NCI-H345 (cell line): ENCODE results near the gene ABCC3.

Experiments
- DNase-seq: peaks from one replicate; lab custom pipeline; 2025; lab: John Stamatoyannopoulos, UW

ABCC3 gene

DNA sequence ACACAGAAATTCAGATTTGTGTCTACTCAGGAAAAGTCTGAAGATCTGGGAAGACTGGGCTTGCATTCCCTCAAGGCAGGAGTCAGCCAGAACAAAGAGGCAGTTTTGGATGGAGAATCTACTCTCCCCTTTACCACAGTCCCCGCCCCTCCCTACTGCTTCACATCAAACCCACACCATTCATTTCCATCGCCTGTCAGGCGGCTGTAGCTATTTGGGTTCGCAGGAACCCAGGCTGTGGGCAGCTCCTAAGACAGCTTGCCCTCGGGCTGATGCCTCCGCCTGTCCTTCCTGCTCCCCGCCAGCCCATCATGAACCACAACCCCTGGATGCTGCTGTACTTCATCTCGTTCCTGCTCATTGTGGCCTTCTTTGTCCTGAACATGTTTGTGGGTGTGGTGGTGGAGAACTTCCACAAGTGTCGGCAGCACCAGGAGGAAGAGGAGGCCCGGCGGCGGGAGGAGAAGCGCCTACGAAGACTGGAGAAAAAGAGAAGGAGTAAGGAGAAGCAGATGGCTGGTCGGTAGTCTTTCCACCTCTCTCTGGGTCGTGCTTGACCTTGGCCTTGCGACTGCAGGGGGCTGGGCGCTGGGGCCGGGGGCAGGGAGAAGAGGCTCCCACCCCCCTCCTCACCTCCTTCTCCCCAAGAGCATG lies 27.0 kb upstream of the ABCC3 start:
- DNase-seq: no peak

DNA sequence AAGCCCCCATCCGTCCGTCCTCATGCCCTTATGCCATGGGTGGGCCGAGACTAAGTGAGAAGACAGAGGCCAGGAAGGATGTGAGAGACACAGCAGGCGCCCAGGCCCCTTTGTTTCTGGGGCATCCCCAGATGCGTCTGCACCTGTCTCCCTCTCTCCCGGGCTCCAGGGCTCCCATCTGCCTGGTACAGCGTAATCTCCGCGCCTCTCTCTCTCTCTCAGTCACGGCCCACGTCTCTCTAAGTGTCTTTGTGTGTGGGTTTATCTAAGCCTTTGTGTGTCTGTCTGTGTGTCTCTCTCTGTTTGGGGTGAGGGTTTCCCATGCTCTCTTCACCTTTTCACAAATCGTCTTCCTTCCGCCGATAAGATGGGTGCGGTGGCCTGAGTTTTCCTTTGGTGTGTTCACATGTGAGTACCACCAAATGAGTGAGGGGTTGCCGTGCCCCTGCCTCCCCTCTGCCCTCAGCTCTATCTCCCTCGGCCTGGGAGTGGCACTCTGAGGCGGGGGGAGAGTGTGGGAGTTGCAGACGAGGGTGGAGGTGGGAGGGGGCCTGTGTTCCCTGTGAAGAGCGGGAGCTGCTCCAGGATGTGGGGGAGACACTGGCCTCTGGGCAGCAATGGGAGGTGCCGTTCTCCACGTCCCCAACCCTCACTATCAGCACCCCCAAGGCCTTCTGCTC lies 25.8 kb upstream of the ABCC3 start:
- peak; percentile 85 for DNase-seq

DNA sequence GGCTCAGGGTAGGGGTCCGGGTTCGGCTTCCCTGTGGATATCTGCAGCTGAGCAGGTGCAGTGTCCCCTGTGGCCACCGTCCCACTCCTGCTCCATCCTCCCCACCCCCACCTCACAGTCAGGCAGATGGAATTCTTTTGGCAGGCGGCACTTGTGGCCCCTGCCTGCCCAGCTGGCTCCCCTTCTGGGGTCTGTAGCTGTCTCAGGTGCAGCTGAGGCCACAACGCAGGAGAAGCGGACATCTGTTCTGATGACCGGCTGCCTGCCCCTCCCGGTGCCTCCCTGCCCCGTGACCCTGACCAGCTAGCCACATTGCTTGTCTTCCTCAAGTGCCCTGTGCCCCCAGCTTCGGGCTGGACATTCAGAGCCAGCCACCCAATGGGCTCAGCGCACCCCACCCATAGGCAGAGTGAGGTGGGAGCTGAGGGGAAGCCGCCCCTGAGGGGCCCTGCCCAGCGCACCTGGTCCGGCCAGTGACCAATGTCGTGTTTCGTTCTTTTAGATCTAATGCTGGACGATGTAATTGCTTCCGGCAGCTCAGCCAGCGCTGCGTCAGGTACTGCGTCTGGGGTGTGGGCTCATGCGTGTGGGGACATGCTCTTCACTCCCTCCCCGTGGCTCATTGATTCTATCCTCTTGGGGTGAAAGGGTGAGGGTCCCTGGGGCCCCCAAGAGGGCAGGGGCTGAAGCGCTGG lies 25.2 kb upstream of the ABCC3 start:
- peak; percentile 57 for DNase-seq

DNA sequence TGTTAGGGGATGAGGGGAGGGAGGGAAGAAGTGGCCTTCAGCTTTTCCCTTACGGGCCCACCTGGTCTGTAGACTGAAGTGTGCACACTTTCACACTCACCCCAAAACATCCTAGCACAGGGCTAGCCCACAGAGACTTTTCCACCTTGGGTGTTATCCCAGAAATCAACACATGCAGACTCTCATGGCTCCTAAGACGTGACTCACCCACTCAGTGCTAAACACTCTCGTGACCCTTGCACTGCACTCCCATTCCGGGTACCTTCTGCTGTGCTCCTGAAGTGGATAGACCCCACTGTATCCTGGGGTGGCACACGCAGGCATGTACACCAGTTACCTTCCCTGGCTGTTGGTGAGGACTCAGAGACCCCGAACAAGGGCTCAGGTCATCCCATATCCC lies 23.0 kb upstream of the ABCC3 start:
- no peak for DNase-seq

DNA sequence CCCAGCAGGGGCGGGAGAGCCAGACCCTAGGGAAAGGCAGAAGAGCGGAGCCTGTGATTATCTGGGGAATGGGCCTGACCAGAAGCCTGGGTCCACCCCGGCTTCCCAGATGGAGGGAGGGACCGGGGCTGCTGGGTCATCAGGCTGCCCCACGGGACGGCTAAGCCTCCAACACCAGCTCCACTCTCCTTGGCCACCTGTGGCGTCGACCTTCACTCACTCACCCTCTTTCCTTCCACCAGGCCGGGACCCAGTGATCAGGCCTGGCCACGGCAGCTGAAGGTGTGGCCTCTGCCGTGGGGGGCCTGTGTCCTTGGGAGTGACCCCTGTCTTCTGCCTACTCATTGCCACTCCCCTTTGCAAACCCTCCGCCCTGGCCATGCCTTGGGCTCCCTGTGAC lies 22.4 kb upstream of the ABCC3 start:
- DNase-seq: no peak

DNA sequence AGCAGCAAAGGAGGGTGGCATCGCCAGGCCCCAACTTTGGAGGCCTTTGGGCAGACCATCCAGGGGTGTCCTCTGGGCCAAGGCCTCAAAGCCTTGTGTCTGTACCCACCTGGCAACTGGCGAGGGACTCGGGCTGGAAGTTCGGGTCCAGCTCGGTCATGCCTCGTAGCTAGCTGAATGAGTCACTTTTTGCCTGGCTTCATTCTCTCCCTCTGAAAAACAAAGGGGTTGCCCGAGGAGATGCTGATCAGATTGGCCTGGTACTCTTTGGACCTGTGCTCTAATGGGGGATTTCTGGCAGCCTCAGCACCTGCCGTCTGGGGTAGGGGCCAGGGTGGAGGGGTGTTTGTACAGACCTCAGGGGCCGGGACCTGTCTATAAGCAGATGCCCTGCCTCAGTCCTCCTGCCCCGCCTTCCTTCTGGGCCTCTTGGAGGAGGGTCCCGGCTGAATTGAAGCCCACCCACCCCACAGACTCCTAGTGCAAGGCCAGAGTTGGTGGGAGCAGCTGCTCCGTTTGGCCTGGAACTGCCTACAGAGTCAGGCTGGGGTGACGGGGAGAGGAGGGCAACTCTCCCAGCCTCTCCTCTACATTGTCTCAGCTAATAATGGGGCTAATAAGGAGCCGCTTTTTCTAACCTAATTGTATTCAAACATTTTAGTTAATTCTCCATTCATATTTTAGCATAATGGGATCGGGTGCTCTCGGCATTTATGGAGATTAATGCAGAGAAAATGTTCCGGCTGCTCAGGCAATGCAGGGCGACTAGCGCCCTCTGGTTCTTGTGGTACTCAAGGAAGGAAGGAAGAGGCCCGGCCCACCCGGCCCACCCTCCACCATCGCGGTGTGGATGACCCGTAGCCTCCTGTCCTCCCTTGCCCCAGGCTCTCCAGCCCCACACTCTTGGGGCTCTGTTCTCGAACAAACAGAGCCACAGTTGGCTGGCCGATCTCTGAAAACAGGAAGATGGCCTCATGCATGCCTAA lies 21.4 kb upstream of the ABCC3 start:
- DNase-seq: no peak

DNA sequence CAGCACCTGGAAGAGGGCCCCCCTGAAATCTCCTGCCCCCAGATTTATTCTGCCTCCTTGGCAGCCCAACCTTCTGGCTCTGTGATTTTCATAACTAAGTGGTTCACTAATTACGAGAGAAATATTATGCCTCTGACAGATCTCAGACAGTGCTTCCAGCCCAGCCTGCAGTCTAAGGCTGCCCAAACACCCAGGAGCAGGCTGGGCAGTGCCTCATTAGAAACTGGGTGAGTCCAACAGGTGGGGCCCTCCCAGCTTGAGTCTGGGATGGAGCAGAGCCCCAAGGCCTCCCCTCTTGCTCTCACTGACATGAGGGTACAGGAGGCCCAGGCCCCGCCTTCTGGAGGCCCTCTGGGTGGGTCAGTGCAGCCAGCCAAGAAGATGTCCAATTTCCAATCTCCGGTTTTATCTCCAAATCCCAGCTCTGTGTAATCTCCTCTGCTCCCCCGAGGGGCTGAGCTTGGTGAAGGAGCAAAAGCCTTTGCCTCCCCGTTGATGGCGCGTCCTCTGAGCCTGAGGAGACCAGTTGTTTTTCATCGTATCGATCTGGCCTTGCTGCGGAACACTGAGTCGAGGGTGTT lies 20.1 kb upstream of the ABCC3 start:
- no peak for DNase-seq

DNA sequence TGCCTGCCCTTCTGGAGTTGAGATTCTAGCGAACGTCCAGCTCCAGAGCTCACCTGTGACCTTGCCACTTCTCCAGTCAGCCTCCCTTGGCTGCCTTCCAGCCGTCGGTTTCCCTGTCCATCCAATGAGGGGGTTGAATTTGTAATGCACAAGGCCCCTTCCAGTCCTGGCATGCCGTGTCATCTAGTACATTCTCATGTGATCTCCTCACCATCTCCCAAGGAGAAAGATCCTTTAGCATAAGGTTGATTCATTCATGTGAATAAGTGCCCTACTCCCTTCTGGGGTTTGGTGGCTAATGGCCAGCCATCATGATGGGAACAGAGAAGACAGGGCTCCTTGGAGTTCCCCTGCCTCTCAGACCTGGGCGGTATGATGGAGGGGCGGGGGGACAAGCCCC lies 18.9 kb upstream of the ABCC3 start:
- no peak for DNase-seq

DNA sequence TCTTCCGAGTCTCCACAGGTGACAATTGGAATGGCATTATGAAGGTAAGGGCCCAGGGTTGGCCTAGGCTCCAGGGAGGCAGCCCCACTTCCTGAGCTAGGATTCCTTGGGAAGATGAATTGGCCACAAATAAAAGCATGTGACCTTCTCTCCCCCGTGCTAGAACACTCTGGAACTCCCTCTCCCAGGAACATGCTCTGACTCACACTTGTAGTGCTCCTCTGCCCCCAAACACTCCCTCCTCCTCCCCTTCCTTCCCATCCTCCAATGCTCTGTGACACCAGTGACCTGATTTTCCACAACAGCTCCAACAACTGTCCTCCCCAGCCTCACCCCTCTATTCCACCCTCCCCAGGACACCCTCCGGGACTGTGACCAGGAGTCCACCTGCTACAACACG lies 16.4 kb upstream of the ABCC3 start:
- DNase-seq: no peak

DNA sequence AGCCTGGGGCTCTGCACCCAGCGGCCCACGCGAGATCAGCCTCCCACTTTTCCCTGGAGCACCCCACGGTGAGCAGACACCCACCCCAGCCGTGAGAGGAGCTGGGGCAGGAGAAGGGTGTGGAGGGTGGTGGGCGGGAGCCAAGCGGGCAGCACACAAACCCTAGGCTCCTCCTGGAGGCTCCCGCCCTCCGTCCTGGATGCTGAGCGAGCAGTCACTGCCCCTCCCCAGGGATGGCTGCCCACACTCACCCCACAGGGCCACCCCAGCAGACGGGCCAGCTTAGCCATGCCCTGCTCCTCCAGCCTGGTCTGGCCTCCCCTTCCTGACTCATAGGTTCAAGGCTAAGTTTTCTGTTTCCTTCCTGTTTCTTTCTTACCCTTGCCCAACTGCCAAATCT lies 15.7 kb upstream of the ABCC3 start:
- DNase-seq: no peak

DNA sequence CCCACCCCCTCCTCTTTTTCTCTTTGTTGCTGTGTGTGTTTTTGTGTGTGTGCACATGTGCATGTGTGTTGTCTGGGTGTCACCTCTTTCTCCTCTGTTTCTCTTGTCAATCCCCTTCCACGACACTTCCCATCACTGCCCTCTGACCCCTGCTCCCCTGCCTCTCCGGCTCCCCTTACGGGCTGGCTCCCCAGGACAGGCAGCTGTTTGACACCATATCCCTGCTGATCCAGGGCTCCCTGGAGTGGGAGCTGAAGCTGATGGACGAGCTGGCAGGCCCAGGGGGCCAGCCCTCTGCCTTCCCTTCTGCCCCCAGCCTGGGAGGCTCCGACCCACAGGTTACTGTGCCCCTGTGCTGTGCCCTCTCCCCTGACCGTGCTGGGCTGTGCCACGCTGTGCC lies 15.2 kb upstream of the ABCC3 start:
- no peak for DNase-seq

DNA sequence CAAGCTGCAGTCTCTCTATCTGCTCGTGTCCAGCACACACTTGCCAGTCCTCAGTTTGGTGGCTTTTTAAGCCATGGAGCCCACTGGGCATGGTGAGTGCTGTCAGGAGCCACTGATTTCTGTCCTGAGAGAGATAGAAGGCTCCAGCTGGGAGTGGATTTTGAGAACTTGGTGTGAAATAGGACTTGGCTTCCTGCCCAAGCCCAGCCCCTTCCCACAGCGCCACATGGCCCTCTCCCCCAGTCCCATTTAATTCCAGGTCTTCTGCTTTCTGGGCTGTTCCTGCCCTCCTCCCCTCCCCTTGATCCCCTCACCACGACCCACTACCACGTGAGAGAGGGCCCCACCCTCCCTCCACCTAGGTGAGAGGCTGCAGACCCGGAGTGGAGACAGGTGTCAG lies 14.4 kb upstream of the ABCC3 start:
- DNase-seq: no peak

DNA sequence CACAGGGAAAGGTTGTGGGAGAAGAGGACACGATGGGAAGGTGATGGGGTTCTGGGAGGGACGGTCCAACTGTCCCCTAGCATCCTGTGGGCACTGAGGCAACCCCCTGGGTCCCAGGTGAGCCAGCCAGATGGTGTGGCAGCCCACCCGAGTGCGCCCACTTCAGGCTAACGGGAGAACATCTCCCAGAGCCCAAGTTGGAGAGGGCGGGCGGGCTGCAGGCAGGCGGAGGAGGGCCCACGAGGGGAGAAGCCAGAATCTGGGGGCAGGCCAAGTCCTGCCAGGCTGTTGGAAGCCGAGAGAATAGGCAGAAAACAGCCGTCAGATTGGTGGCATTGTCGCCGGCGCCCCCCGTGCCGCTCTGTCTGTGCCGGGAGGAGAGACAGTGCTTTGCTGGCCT lies 13.8 kb upstream of the ABCC3 start:
- DNase-seq: peak; percentile 52

DNA sequence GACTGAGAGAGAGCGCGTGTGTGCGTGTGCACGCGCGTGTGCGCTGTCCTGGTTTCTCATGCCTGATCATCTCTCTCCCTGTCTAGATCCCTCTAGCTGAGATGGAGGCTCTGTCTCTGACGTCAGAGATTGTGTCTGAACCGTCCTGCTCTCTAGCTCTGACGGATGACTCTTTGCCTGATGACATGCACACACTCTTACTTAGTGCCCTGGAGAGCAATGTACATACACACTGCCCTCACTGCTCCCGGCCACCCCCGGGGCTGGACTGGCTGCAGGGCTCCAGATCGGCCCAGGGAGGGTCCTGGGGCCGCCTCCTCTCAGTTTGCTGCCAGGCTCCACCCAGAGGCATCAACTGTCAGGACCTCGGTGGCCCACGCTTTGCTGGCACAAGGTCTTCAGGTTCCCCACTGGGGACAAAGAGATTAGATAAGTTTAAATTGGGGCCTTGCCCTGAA lies 13.1 kb upstream of the ABCC3 start:
- peak; percentile 64 for DNase-seq

DNA sequence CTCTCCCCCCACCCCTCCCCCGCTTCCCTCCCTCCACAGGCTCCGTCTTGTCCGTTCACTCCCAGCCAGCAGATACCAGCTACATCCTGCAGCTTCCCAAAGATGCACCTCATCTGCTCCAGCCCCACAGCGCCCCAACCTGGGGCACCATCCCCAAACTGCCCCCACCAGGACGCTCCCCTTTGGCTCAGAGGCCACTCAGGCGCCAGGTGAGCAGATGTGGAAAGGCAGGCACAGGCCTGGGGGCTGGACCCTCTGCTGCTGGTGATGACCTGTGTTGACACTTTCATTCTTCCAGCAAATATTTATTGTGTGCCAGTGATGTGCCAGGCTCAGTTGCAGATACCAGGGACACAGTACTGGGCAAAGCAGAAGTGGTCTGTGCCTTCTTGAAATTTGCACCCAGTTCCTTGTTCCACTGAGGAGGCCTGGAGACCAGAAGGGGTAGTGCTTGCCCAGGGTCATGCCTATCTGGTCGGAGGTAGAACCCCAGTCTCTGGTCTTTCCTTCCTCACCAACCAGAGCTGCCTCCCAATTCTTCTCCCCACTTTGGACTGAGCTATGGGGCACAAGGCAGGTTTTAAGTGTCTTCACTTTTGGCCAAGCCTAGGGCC lies 10.3 kb upstream of the ABCC3 start:
- DNase-seq: no peak

DNA sequence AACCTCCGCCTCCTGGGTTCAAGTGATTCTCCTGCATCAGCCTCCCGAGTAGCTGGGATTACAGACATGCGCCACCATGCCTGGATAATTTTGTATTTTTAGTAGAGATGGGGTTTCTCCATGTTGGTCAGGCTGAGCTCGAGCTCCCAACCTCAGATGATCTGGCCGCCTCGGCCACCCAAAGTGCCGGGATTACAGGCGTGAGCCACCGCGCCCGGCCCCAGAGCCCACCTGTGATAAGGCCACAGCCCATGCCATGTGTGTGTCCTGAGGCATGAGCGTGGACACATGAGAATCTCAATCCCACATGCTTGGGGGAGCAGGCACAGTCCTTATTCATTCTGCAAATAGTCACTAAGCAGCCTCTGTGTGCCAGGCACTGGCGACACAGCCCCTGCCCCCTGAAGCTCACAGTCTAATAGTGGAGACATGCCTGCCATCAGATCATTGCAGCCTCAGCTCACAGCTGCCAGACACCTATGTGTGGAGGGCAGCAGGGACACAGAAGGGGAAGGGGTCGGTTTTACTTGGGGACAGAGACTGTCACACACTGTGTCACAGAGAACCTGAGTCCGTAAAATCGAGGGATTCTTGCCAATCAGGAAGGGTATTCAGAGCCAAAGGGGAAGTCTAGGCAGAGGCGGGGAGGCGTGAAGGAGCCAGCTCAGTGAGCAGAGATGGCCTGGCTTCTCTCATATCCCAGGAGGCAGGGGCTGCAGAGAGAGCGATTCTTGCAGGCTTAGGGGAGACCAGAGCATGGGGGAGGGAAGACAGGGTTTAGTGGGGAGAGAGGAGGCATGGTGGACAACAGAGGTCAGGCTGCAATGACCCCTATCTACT lies 9.4 kb upstream of the ABCC3 start:
- DNase-seq: no peak

DNA sequence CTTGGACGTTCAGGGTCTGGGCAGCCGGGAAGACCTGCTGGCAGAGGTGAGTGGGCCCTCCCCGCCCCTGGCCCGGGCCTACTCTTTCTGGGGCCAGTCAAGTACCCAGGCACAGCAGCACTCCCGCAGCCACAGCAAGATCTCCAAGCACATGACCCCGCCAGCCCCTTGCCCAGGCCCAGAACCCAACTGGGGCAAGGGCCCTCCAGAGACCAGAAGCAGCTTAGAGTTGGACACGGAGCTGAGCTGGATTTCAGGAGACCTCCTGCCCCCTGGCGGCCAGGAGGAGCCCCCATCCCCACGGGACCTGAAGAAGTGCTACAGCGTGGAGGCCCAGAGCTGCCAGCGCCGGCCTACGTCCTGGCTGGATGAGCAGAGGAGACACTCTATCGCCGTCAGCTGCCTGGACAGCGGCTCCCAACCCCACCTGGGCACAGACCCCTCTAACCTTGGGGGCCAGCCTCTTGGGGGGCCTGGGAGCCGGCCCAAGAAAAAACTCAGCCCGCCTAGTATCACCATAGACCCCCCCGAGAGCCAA lies 8.6 kb upstream of the ABCC3 start:
- DNase-seq: peak; percentile 60

DNA sequence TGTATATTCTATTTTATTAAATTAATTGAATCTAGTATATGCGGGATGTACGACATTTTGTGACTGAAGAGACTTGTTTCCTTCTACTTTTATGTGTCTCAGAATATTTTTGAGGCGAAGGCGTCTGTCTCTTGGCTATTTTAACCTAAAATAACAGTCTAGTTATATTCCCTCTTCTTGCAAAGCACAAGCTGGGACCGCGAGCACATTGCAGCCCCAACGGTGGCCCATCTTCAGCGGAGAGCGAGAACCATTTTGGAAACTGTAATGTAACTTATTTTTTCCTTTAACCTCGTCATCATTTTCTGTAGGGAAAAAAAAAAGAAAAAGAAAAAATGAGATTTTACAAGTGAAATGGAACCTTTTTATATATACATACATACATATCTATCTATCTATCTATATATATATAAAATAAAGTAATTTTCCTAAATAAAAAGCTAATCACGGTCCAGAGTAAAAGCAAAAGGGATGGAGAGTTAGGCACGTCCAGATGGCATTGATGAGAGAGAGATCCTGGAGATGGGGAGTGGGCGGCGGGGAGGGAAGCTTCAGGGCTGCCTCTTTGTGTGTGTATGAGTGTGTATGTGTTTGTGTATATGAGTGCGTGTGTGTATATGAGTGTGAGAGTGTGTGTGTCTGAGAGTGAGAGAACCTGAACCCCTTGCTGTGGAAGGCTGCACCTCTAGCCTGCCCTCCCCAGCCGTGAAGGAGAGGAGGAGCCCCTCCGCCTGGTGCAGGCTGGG lies 7.5 kb upstream of the ABCC3 start:
- DNase-seq: no peak
